HL-60 (cell line): ENCODE results near the gene TMEM82.

Source experiments
- DNase-seq, 2 experiments: peaks; one replicate each; pipeline ENCODE4 v3.0.0-alpha.2; 2010 to 2020; ENCODE audit warnings: low read depth in 1 of 2, low spot score in 1 of 2
- H3K27ac ChIP-seq: fragments of 250-450 bp; sonication (Bioruptor Pico); replicated peaks from 2 replicates; pipeline ENCODE4 v1.5.1; 2020; ENCODE audit warnings: mild to moderate bottlenecking, moderate library complexity
- H3K27me3 ChIP-seq: fragments of 250-450 bp; sonication (Bioruptor Pico); 2 replicates; pipeline ENCODE4 v1.5.1; 2021; ENCODE audit warnings: mild to moderate bottlenecking, moderate library complexity; ENCODE audit not compliant: insufficient read depth, poor library complexity, severe bottlenecking
- H3K4me3 ChIP-seq: replicated peaks from 2 replicates; pipeline ENCODE4 v1.5.1; 2011; ENCODE audit warnings: mild to moderate bottlenecking, control low read depth, low read length; ENCODE audit not compliant: insufficient read depth
- GABPA ChIP-seq: IDR thresholded peaks from 2 replicates; pipeline ENCODE4 v1.6.1; 2012; ENCODE audit warnings: low read depth
- POLR2AphosphoS5 ChIP-seq: IDR thresholded peaks from 2 replicates; pipeline ENCODE4 v1.6.1; 2012; ENCODE audit warnings: low read depth
- SPI1 ChIP-seq: IDR thresholded peaks from 2 replicates; pipeline ENCODE4 v1.6.1; 2012; ENCODE audit warnings: low read depth, mild to moderate bottlenecking, borderline replicate concordance
- TF ChIP-seq, protein P1 (sequence below): IDR thresholded peaks from 2 replicates; pipeline ENCODE4 v1.6.1; 2012; ENCODE audit warnings: low read depth; ENCODE audit not compliant: insufficient replicate concordance
- TF ChIP-seq, protein P2 (sequence below): IDR thresholded peaks from one replicate; pipeline ENCODE4 v1.5.1; 2011; ENCODE audit warnings: low read length, control low read depth, inconsistent platforms; ENCODE audit not compliant: insufficient read depth

The TMEM82 gene

DNA sequence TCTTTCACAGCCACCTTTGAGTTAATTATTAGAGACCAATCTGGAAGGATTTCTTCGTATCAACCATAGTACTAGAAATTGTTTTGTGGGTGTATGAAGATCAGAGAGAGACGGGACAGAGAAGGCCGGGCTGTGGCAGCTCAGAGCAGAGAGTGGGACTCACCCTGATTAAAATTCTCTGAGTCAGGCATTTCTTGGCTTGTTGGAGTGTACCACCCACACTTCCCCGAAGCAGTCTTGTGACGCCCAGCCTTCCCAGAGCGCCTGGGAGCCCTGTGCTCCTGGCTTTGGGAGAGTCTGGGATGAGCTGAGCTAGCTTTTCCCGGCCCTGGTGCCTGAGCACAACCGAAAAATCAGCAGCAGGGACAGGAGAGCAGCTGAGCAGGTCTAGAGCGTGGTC is 38.7 kb upstream of the TMEM82 start:
- no peaks in the 10 kb centered on the region for H3K27me3 ChIP-seq
- H3K27ac ChIP-seq = no peak overlapping the region
- no peak for TF ChIP-seq GABPA
- TF ChIP-seq SPI1 = no peak
- no peak overlapping the region for H3K4me3 ChIP-seq
- DNase-seq = no peak

DNA sequence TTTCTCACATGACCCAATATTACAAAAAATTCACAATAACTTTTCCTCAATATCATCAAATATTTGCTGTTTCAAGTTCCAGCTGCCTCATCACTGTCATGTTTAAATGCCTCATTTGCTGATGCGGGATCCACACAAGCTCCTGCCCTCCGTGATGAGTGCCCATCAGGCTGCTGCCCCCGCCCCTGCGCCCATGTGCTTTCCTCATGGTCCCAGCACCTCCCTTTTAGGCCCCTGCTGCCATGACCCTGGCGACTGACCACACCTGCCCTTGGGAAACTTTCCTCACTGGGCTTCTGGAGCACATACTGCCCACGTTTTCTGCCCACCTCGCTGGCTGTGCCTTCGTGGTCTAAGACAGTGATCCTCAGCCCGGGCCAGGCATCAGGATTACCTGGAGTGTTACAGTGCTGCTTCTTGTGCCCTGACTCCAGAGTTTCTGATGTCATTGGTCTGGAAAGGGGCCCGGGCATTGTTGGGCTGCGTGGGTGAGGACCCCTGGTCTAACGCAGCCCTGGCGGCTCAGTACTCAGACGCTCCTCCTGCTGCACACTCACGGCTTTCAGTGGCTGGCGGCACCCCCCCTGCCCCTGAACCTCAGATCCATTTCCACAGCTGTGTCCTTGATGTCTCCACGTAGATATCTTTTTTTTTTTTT is 37.6 kb upstream of the TMEM82 start:
- no peak overlapping the region for H3K27ac ChIP-seq
- TF ChIP-seq, protein P1, sequence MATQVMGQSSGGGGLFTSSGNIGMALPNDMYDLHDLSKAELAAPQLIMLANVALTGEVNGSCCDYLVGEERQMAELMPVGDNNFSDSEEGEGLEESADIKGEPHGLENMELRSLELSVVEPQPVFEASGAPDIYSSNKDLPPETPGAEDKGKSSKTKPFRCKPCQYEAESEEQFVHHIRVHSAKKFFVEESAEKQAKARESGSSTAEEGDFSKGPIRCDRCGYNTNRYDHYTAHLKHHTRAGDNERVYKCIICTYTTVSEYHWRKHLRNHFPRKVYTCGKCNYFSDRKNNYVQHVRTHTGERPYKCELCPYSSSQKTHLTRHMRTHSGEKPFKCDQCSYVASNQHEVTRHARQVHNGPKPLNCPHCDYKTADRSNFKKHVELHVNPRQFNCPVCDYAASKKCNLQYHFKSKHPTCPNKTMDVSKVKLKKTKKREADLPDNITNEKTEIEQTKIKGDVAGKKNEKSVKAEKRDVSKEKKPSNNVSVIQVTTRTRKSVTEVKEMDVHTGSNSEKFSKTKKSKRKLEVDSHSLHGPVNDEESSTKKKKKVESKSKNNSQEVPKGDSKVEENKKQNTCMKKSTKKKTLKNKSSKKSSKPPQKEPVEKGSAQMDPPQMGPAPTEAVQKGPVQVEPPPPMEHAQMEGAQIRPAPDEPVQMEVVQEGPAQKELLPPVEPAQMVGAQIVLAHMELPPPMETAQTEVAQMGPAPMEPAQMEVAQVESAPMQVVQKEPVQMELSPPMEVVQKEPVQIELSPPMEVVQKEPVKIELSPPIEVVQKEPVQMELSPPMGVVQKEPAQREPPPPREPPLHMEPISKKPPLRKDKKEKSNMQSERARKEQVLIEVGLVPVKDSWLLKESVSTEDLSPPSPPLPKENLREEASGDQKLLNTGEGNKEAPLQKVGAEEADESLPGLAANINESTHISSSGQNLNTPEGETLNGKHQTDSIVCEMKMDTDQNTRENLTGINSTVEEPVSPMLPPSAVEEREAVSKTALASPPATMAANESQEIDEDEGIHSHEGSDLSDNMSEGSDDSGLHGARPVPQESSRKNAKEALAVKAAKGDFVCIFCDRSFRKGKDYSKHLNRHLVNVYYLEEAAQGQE = no peak
- TF ChIP-seq POLR2AphosphoS5 (no peak), SPI1 (no peak), GABPA (no peak)
- TF ChIP-seq, protein P2, sequence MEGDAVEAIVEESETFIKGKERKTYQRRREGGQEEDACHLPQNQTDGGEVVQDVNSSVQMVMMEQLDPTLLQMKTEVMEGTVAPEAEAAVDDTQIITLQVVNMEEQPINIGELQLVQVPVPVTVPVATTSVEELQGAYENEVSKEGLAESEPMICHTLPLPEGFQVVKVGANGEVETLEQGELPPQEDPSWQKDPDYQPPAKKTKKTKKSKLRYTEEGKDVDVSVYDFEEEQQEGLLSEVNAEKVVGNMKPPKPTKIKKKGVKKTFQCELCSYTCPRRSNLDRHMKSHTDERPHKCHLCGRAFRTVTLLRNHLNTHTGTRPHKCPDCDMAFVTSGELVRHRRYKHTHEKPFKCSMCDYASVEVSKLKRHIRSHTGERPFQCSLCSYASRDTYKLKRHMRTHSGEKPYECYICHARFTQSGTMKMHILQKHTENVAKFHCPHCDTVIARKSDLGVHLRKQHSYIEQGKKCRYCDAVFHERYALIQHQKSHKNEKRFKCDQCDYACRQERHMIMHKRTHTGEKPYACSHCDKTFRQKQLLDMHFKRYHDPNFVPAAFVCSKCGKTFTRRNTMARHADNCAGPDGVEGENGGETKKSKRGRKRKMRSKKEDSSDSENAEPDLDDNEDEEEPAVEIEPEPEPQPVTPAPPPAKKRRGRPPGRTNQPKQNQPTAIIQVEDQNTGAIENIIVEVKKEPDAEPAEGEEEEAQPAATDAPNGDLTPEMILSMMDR = no peak
- no peak for DNase-seq
- no peak overlapping the region for H3K4me3 ChIP-seq
- no peaks in the 10 kb centered on the region for H3K27me3 ChIP-seq

DNA sequence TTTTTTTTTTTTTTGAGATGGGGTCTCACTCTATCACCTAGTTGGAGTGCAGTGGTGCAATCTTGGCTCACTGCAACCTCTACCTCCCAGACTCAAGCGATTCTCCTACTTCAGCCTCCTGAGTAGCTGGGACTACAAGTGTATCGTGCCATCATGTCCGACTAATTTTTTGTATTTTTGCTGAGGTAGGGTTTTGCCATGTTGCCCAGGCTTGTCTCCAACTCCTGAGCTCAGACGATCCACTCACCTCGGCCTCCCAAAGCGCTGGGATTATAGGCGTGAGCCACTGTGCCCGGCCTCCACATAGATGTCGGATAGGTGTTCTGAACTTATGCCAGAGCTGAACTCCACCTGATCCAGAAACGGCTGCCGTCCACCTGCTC is 37.1 kb upstream of the TMEM82 start:
- Histone ChIP-seq H3K4me3 (no peak overlapping the region), H3K27ac (no peak overlapping the region), H3K27me3 (no peaks in the 10 kb centered on the region)
- TF ChIP-seq, protein P1 = no peak
- TF ChIP-seq, protein P2 = no peak
- TF ChIP-seq POLR2AphosphoS5 (no peak), SPI1 (no peak)
- DNase-seq = no peak

DNA sequence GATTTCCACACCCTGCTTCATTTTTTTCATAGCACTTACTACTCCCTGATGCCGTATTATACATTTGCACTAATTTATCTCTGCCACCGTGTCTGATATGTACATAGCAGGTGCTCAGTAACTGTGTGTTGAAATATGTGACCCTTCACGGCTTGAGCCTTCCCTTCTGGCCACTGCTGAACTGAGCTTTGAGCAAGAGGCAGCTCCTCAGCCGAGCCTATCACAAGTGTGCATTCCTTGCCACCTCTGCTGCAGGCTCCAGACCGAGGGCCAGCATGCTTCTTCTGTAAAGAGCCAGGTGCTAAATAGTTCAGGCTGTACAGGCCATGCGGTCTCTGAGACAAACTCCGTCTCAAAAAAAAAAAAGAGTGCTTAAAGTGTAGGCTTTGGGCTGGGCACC is 35.5 kb upstream of the TMEM82 start:
- DNase-seq = no peak
- Histone ChIP-seq H3K27me3 (no peaks in the 10 kb centered on the region), H3K4me3 (no peak overlapping the region), H3K27ac (no peak overlapping the region)
- no peak for TF ChIP-seq GABPA
- TF ChIP-seq, protein P2 = no peak
